SU-DHL-6 (cell line): ENCODE results near the gene HHEX.

ENCODE experiments used
- CTCF ChIP-seq: fragments of 200-600 bp; sonication (generic); IDR thresholded peaks from one replicate; pipeline ENCODE4 v1.5.1; 2017; ENCODE audit warnings: antibody characterized with exemption, mild to moderate bottlenecking, low read length, moderate library complexity; ENCODE audit not compliant: insufficient read depth, poor library complexity, severe bottlenecking
- EZH2phosphoT487 ChIP-seq: fragments of 200-600 bp; sonication (generic), shearing (Covaris generic); conservative IDR thresholded peaks from 2 replicates; pipeline ENCODE4 v1.6.1; 2018; ENCODE audit warnings: mild to moderate bottlenecking, antibody characterized with exemption, low read length, moderate library complexity, mixed read lengths

- TF ChIP-seq CTCF (no peak), EZH2phosphoT487 (no peak)
These were observed 30.5 kb downstream of the HHEX start for GRCh38 chr10:92719991-92720830.
